ENCODE data around the gene EPHB2. TPM values are rescaled to one million over a fixed set of nuclear protein-coding genes. Genes with fewer than 3 reads are reported as not detected.

EPHB2 gene
- total RNA-seq, 1 experiment from 2014 or later, result 0.79 TPM

GRCh38 chr1:22745669-22746585 lies 35.3 kb downstream of the EPHB2 start:
- CTCF ChIA-PET, result interaction anchor here (0.8 kb wide), 1 partner anchor 231 kb away, joined by 4 read pairs; no protein-coding TSS in a partner anchor
- Mint-ChIP-seq H3K4me3 (ENCODE audit: unreplicated experiment) (no peak overlapping the region), H3K27me3 (ENCODE audit: insufficient read depth, unreplicated experiment) (no peaks in the 10 kb centered on the region), H3K4me1 (ENCODE audit: insufficient read depth, unreplicated experiment) (peaks cover 21% of the 10 kb centered on the region), H3K9me3 (ENCODE audit: unreplicated experiment) (no peaks in the 10 kb centered on the region), H3K36me3 (ENCODE audit: insufficient read depth, unreplicated experiment) (peaks cover 7% of the 10 kb centered on the region), H3K27ac (ENCODE audit: low read depth, unreplicated experiment) (no peak overlapping the region)
- BruUV-seq (replicated peaks), result no TSS peak
- POLR2A ChIA-PET, result no interaction called here
- intact Hi-C loops (cut with micrococcal nuclease), result no loop called here
- peak; percentile 89 for DNase-seq (ENCODE audit: unreplicated experiment)
- TF ChIP-seq CTCF (IDR thresholded peaks at IDR 0.05; ENCODE audit: unreplicated experiment), result no peak

- TF ChIP-seq CTCF (IDR thresholded peaks at IDR 0.05; ENCODE audit: unreplicated experiment), result no peak
- ChIA-PET POLR2A (interaction anchor here (0.7 to 0.8 kb wide), 2 partner anchors 18 to 48 kb away, joined by 3 read pairs; no protein-coding TSS in a partner anchor), CTCF (no interaction called here)
- Mint-ChIP-seq H3K27me3 (ENCODE audit: insufficient read depth, unreplicated experiment) (no peaks in the 10 kb centered on the region), H3K27ac (ENCODE audit: low read depth, unreplicated experiment) (no peak overlapping the region), H3K4me3 (ENCODE audit: unreplicated experiment) (no peak overlapping the region), H3K36me3 (ENCODE audit: insufficient read depth, unreplicated experiment) (peaks cover 7% of the 10 kb centered on the region), H3K4me1 (ENCODE audit: insufficient read depth, unreplicated experiment) (peaks cover 25% of the 10 kb centered on the region), H3K9me3 (ENCODE audit: unreplicated experiment) (no peaks in the 10 kb centered on the region)
- no TSS peak for BruUV-seq (replicated peaks)
- peak; percentile 62 for DNase-seq (ENCODE audit: unreplicated experiment)
- intact Hi-C loops (cut with micrococcal nuclease), result no loop called here
Observed at GRCh38 chr1:22747021-22747734, 36.5 kb downstream of the EPHB2 start.

- CTCF ChIA-PET, result interaction anchor here (0.6 to 0.9 kb wide), 3 partner anchors 43 to 369 kb away, joined by 3 to 5 read pairs (median 4); no protein-coding TSS in a partner anchor
- no TSS peak for BruUV-seq (replicated peaks)
- H3K27ac Mint-ChIP-seq (ENCODE audit: low read depth, unreplicated experiment), result no peak overlapping the region
- no peaks in the 10 kb centered on the region for H3K27me3 Mint-ChIP-seq (ENCODE audit: insufficient read depth, unreplicated experiment)
- intact Hi-C loops (cut with micrococcal nuclease), result no loop called here
- POLR2A ChIA-PET, result interaction anchor here (0.7 to 0.8 kb wide), 2 partner anchors 18 to 48 kb away, joined by 3 read pairs; no protein-coding TSS in a partner anchor
- H3K9me3 Mint-ChIP-seq (ENCODE audit: unreplicated experiment), result no peaks in the 10 kb centered on the region
- H3K4me1 Mint-ChIP-seq (ENCODE audit: insufficient read depth, unreplicated experiment), result peaks cover 25% of the 10 kb centered on the region
- no peak overlapping the region for H3K4me3 Mint-ChIP-seq (ENCODE audit: unreplicated experiment)
- peaks cover 7% of the 10 kb centered on the region for H3K36me3 Mint-ChIP-seq (ENCODE audit: insufficient read depth, unreplicated experiment)
- TF ChIP-seq CTCF (IDR thresholded peaks at IDR 0.05; ENCODE audit: unreplicated experiment), result no peak
- no peak for DNase-seq (ENCODE audit: unreplicated experiment)
Observed at GRCh38 chr1:22747735-22748073, 37.1 kb downstream of the EPHB2 start.

GRCh38 chr1:22749503-22749902 lies 38.9 kb downstream of the EPHB2 start:
- CTCF ChIA-PET, result no interaction called here
- intact Hi-C loops (cut with micrococcal nuclease), result no loop called here
- POLR2A ChIA-PET, result interaction anchor here (1.0 to 1.3 kb wide), 2 partner anchors 10 to 142 kb away, joined by 3 read pairs; no protein-coding TSS in a partner anchor
- TF ChIP-seq CTCF (IDR thresholded peaks at IDR 0.05; ENCODE audit: unreplicated experiment), result no peak
- Mint-ChIP-seq H3K27ac (ENCODE audit: low read depth, unreplicated experiment) (peak overlapping the region; percentile 88), H3K4me3 (ENCODE audit: unreplicated experiment) (no peak overlapping the region), H3K9me3 (ENCODE audit: unreplicated experiment) (no peaks in the 10 kb centered on the region), H3K4me1 (ENCODE audit: insufficient read depth, unreplicated experiment) (peaks cover 25% of the 10 kb centered on the region), H3K36me3 (ENCODE audit: insufficient read depth, unreplicated experiment) (peaks cover 7% of the 10 kb centered on the region), H3K27me3 (ENCODE audit: insufficient read depth, unreplicated experiment) (no peaks in the 10 kb centered on the region)
- no peak for DNase-seq (ENCODE audit: unreplicated experiment)
- no TSS peak for BruUV-seq (replicated peaks)

All from MCF 10A (cell line).